Neuron (in vitro differentiated cells): Measurements from ENCODE around the gene MT3.

ENCODE experiments used
- H2AFZ ChIP-seq: one replicate; pipeline ENCODE4 v1.6.1; 2013; ENCODE audit warnings: low read depth, mild to moderate bottlenecking, inconsistent platforms, low read length, moderate library complexity
- H3K27me3 ChIP-seq: one replicate; pipeline ENCODE4 v1.6.1; 2013; ENCODE audit warnings: low read length; ENCODE audit not compliant: insufficient read depth
- H3K36me3 ChIP-seq: one replicate; pipeline ENCODE4 v1.6.1; 2013; ENCODE audit warnings: low read length; ENCODE audit not compliant: insufficient read depth
- H3K4me1 ChIP-seq: one replicate; pipeline ENCODE4 v1.6.1; 2013; ENCODE audit warnings: low read length; ENCODE audit not compliant: insufficient read depth
- H3K4me3 ChIP-seq: 2 replicates; pipeline ENCODE4 v1.5.1; 2013; ENCODE audit warnings: mild to moderate bottlenecking, low read length, moderate library complexity
- H3K9me3 ChIP-seq: one replicate; pipeline ENCODE4 v1.6.1; 2013; ENCODE audit warnings: low read length

MT3 gene

GRCh38 chr16:56608043-56608875 is 18.9 kb downstream of the MT3 start, which contains the start of gene MT2A:
MT2A (plus strand) TSS chr16:56608584; CDS start chr16:56608656, 72 bp downstream.
- peak within 1 kb of the TSS; percentile 64 for H2AFZ ChIP-seq
- H3K27me3 ChIP-seq = peaks cover 37% of the 10 kb centered on the region
- no peaks in the 10 kb centered on the region for H3K9me3 ChIP-seq
- no peaks in the 10 kb centered on the region for H3K36me3 ChIP-seq
- peak within 1 kb of the TSS; percentile 40 for H3K4me3 ChIP-seq
- peaks cover 24% of the 10 kb centered on the region for H3K4me1 ChIP-seq

DNA sequence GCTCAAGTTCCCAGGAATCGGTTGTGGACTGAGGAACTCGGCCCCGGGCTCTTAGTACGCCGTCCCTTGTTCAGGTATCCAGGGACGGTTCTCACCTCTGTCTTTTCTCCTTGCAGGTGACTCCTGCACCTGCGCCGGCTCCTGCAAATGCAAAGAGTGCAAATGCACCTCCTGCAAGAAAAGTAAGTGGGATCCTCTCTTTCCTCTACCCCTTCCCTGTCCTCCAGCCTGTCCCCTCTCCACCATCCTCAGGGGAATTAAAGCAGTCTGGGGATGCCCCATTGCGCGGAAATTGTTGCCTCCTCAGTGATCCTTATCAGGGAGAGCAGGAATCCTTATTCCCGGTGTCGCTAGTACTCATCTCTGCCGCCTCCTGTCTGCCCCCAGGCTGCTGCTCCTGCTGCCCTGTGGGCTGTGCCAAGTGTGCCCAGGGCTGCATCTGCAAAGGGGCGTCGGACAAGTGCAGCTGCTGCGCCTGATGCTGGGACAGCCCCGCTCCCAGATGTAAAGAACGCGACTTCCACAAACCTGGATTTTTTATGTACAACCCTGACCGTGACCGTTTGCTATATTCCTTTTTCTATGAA is 19.6 kb downstream of the MT3 start:
- H2AFZ ChIP-seq = peak overlapping the region; percentile 64
- H3K4me1 ChIP-seq = peaks cover 24% of the 10 kb centered on the region
- H3K36me3 ChIP-seq = no peaks in the 10 kb centered on the region
- peaks cover 40% of the 10 kb centered on the region for H3K27me3 ChIP-seq
- H3K4me3 ChIP-seq = peak overlapping the region; percentile 40
- H3K9me3 ChIP-seq = no peaks in the 10 kb centered on the region

DNA sequence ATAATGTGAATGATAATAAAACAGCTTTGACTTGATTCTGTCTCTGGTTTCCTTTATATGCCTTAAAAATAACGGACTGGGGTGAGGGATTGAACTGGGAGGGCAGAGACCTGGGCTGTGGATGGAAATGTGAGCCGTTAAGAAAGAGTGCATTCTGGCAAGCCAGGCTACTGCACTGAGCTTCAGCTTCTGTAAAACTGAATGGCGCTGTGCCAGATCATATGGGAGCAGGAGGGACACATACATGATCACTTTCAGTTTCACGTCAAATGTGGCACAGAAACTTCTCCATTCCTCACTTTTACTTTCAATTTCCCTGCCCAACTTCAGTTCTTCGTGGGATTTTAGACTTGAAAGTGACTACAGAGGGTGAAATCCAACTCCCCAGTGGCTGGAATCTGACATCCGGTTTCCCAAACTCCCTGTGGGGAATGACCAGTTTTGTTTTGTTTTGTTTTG is 20.2 kb downstream of the MT3 start:
- Histone ChIP-seq H2AFZ (peak overlapping the region; percentile 64), H3K27me3 (peaks cover 43% of the 10 kb centered on the region), H3K4me1 (peaks cover 24% of the 10 kb centered on the region), H3K36me3 (no peaks in the 10 kb centered on the region), H3K9me3 (no peaks in the 10 kb centered on the region), H3K4me3 (peak overlapping the region; percentile 40)

GRCh38 chr16:56610017-56610608 is 20.8 kb downstream of the MT3 start:
- H3K4me1 ChIP-seq = peaks cover 24% of the 10 kb centered on the region

DNA sequence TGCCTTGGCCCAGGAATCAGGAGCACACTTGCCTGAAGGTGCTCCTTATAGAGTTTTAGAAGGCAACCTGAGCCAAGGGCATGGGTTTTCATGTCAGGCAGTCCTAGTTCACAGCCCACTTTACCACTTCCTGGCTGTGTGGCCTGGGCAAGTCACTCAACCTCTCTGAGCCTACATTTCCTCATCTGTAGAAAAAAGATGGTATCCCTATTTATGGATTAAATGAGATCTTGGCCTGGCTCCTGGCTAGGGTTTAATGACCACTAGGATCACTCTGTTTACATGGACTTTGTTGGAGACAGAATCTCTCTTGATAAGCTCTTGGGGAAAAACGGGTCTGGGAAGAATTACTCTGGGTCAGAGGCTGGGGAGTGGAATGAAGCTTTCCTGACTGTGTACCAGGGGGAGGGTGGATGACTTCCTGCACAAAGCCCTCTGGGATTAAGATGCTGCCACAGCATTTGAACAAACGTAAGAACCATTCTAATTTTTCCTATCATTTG is 21.3 kb downstream of the MT3 start:
- Histone ChIP-seq H3K4me3 (no peak overlapping the region), H2AFZ (no peak overlapping the region), H3K27me3 (peaks cover 51% of the 10 kb centered on the region), H3K9me3 (no peaks in the 10 kb centered on the region), H3K4me1 (peaks cover 24% of the 10 kb centered on the region), H3K36me3 (no peaks in the 10 kb centered on the region)

More at GRCh38 chr16:56610017-56610608, 20.8 kb downstream of the MT3 start:
- Histone ChIP-seq H3K36me3 (no peaks in the 10 kb centered on the region), H3K9me3 (no peaks in the 10 kb centered on the region), H3K27me3 (peaks cover 46% of the 10 kb centered on the region), H3K4me3 (no peak overlapping the region), H2AFZ (no peak overlapping the region)

DNA sequence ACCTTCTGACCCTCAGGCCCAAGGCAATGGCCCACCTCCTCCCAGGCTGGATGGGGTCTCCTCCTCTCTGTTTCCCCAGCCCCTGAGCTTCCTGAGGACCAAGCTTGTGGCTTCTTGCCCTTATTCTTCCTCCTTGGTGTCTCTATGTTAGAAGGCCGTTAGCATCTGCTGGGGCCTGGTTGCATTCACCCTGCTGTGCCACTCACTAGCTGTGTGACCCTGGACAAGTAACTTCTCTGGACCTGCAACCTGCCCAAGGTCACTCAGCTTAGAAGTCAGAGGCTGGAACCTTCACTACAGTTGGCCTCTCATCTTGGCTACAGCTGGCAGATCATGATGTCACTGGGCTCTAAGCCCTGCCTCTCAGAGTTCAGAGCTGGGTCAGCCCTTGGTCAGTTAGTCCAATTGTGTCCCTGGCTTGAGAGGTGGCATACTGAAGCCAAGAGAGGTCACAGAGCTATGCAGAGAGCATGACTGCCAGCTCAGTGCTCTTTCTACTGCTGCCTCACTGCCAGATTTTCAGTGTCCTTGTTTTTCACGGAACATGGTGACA is 22.0 kb downstream of the MT3 start:
- no peak overlapping the region for H3K4me3 ChIP-seq
- H3K4me1 ChIP-seq = peaks cover 24% of the 10 kb centered on the region
- peaks cover 54% of the 10 kb centered on the region for H3K27me3 ChIP-seq
- no peaks in the 10 kb centered on the region for H3K36me3 ChIP-seq
- no peak overlapping the region for H2AFZ ChIP-seq
- H3K9me3 ChIP-seq = no peaks in the 10 kb centered on the region

- H3K9me3 ChIP-seq = no peaks in the 10 kb centered on the region
- peaks cover 66% of the 10 kb centered on the region for H3K27me3 ChIP-seq
- no peak overlapping the region for H2AFZ ChIP-seq
- H3K36me3 ChIP-seq = no peaks in the 10 kb centered on the region
- peaks cover 16% of the 10 kb centered on the region for H3K4me1 ChIP-seq
- no peak overlapping the region for H3K4me3 ChIP-seq
Measured at GRCh38 chr16:56613706-56614105, 24.4 kb downstream of the MT3 start.

- no peak overlapping the region for H3K4me3 ChIP-seq
- H3K9me3 ChIP-seq = no peaks in the 10 kb centered on the region
- H3K36me3 ChIP-seq = no peaks in the 10 kb centered on the region
- peaks cover 66% of the 10 kb centered on the region for H3K27me3 ChIP-seq
- H3K4me1 ChIP-seq = peaks cover 7% of the 10 kb centered on the region
- no peak overlapping the region for H2AFZ ChIP-seq
Measured at GRCh38 chr16:56614549-56614991, 25.2 kb downstream of the MT3 start.

DNA sequence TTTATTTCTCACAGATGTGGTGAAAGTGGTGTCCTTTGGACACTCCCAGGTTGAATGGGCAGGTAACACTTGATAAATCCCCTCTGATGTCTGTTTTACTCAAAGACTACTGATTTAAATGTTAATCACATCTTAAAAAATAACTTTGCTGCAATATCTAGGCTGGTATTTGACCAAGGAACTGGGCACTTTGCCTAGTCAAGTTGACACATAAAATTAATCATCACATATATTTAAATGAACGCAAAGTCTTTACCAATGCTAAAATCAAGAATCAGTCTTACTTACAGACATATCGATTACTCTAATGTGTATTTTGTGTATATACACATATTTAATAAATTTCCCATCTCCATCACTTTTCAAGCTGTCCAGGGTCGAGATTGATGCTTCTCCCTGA is 26.0 kb downstream of the MT3 start:
- H3K4me1 ChIP-seq = peaks cover under 1% of the 10 kb centered on the region
- H3K36me3 ChIP-seq = no peaks in the 10 kb centered on the region
- H3K4me3 ChIP-seq = no peak overlapping the region
- peaks cover 66% of the 10 kb centered on the region for H3K27me3 ChIP-seq
- no peaks in the 10 kb centered on the region for H3K9me3 ChIP-seq
- no peak overlapping the region for H2AFZ ChIP-seq

- H3K36me3 ChIP-seq = no peaks in the 10 kb centered on the region
- peaks cover 65% of the 10 kb centered on the region for H3K27me3 ChIP-seq
- H2AFZ ChIP-seq = no peak overlapping the region
- H3K4me1 ChIP-seq = no peaks in the 10 kb centered on the region
- no peaks in the 10 kb centered on the region for H3K9me3 ChIP-seq
- H3K4me3 ChIP-seq = no peak overlapping the region
Measured at GRCh38 chr16:56616608-56617211, 27.4 kb downstream of the MT3 start.

DNA sequence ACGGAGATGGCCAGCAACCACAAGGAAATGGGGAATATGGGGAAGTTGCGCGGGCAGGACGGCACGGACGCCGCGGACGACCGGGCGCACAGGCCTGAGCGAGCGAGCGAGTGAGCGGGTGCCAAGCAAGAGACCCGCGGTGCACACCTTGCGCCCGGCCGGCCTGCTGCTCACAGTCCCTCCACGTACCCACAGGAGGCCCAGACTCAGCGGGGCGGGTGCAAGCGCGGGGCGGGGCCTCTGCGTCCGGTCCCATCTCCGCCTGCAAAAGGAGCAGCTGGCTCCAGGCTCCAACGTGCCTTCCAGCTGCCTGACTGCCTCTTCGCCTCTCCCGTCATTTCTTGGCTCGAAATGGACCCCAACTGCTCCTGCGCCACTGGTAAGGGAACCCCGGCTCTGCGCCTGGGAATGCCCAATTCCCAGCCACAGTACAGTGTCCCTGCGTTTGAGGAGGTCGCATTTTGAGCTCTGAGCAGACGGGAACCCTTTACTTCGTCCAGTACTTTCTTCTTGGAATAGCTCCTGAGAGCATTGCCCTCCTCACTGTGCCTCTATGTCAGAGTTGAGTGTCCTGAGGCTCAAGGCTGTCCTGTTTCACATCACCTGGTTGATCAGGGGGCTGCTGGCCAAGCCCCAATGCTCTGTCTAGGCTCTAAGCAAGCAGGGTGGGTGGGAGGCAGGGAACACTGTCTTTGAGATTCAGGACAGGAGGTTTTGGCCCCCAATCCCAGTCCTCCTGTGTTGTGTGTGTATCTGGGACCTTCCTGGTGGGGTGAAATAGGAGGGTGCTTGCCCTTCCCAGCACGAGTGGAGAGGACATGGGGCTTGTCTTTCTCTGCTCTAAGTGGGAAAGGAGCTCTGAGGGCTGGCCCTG is 28.1 kb downstream of the MT3 start:
- Histone ChIP-seq H2AFZ (no peak overlapping the region), H3K9me3 (no peaks in the 10 kb centered on the region), H3K4me3 (no peak overlapping the region), H3K27me3 (peaks cover 64% of the 10 kb centered on the region), H3K36me3 (no peaks in the 10 kb centered on the region), H3K4me1 (no peaks in the 10 kb centered on the region)

DNA sequence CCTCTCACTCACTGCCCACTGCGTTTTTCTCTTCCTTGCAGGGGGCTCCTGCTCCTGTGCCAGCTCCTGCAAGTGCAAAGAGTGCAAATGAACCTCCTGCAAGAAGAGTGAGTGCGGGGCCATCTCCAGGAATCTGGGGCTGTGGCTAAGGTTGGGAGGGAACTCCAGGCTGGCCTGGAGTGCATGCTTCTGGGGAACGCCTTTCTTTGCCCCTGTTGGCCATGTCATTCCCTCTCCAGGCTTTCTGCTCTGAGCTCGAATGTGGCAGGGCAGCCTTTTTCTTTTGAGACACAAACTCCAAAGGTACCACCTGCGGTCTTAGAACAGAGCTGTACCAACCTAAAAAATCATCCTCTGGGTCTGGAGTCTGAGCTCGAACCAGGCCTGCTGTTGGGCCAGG is 28.8 kb downstream of the MT3 start:
- no peaks in the 10 kb centered on the region for H3K36me3 ChIP-seq
- H3K27me3 ChIP-seq = peaks cover 67% of the 10 kb centered on the region
- no peak overlapping the region for H3K4me3 ChIP-seq
- H3K4me1 ChIP-seq = no peaks in the 10 kb centered on the region
- H3K9me3 ChIP-seq = no peaks in the 10 kb centered on the region
- H2AFZ ChIP-seq = no peak overlapping the region
